Heart left ventricle (tissue), 16 donors: ENCODE results near the gene NAA25. TPM values are rescaled to one million over a fixed set of nuclear protein-coding genes. Genes with fewer than 3 reads are reported as not detected.
A peak's percentile ranks its signal among the peaks of the same experiment; 100 is the strongest.

Experiments
- ATAC-seq, 4 donors: fragments of 200-7000 bp; cut with Tn5 transposase; one replicate each; pipeline ENCODE4 v1.9.1; 2020 to 2022; ENCODE audit warnings: moderate library complexity in 4 of 4, mild to moderate bottlenecking in 3 of 4, moderate number of reproducible peaks in 1 of 4
- DNase-seq, 5 donors: peaks; one replicate each; pipeline ENCODE4 v3.0.0-alpha.2; 2020
- H3K27ac ChIP-seq, 12 donors: fragments of 200-600 bp; sonication (generic) in 4 of 12; one replicate each; pipeline versions ENCODE4 v1.5.0 to v1.8.0; 2016 to 2022; ENCODE audit warnings: mild to moderate bottlenecking in 2 of 12
- H3K27me3 ChIP-seq, 9 donors: fragments of 200-600 bp; sonication (generic) in 2 of 9; one replicate each; pipeline versions ENCODE4 v1.5.1 to v1.8.0; 2016 to 2022; ENCODE audit warnings: mild to moderate bottlenecking in 3 of 9
- H3K36me3 ChIP-seq, 9 donors: fragments of 200-600 bp; sonication (generic) in 2 of 9; one replicate each; pipeline versions ENCODE4 v1.5.0 to v1.8.0; 2018 to 2022; ENCODE audit warnings: mild to moderate bottlenecking in 2 of 9
- H3K4me1 ChIP-seq, 12 donors: fragments of 200-600 bp; sonication (generic) in 4 of 12; one replicate each; pipeline versions ENCODE4 v1.5.0 to v1.8.0; 2016 to 2022; ENCODE audit warnings: mild to moderate bottlenecking in 3 of 12
- H3K4me3 ChIP-seq, 12 donors: fragments of 200-600 bp; sonication (generic) in 4 of 12; one replicate each; pipeline versions ENCODE4 v1.5.0 to v1.8.0; 2017 to 2022; ENCODE audit warnings: mild to moderate bottlenecking in 9 of 12, moderate library complexity in 4 of 12
- H3K9me3 ChIP-seq, 12 donors: fragments of 200-600 bp; sonication (generic) in 4 of 12; one replicate each; pipeline versions ENCODE4 v1.5.0 to v1.8.0; 2016 to 2022; ENCODE audit warnings: mild to moderate bottlenecking in 1 of 12
- CTCF ChIP-seq, 12 donors: fragments of 200-600 bp; sonication (generic) in 4 of 12; IDR thresholded peaks; one replicate each; pipeline versions ENCODE4 v1.5.0 to v1.8.0; 2018 to 2022; ENCODE audit warnings: antibody characterized with exemption in 12 of 12, mild to moderate bottlenecking in 5 of 12
- POLR2A ChIP-seq, 2 donors: fragments of 450-650 bp; IDR thresholded peaks; one replicate each; pipeline ENCODE4 v1.6.1; 2017; ENCODE audit warnings: antibody characterized with exemption in 2 of 2, mild to moderate bottlenecking in 2 of 2, moderate library complexity in 2 of 2
- WGBS, 4 donors: extraction: QIAGEN DNeasy Blood & Tissue Kit in 2 of 4; methylation state at CpG; one replicate each; pipeline versions ENCODE4 v1.1.5 to v1.1.7; 2013 to 2018; 5-methylcytosine and 5-hydroxymethylcytosine counted together
- intact Hi-C, 10 donors: fragments of 100-400 bp; cut with DNase I; formaldehyde crosslinking; loops; one replicate each; pipeline versions ENCODE4 v1.11.1 to v1.14.2; 2022
- long read RNA-seq, 3 donors: library from polyadenylated mRNA; unstranded; transcript quantifications; one replicate each; pipeline ENCODE4 v2.0.0, GENCODE V29; 2020 to 2021
- polyA plus RNA-seq, 2 donors: library from polyadenylated mRNA; stranded (reverse); fragments of 200-250 nt; gene quantifications; one replicate each; pipeline ENCODE4 v1.2.3, GENCODE V29; 2013
- total RNA-seq, 9 donors: library from RNA; depleted of rRNA in 2 of 9; stranded (reverse); fragments of >200 nt in 2 of 9; fragmentation: NEBNext Ultra II Directional in 3 of 9; extraction: Animal tissue kit (Norgen Biotek cat#: 25700) in 3 of 9; gene quantifications; one replicate each; pipeline versions ENCODE4 v1.1.0 to v1.2.4, GENCODE V29; 2016 to 2023
- donor health status: ischemic (EF 13 %, LVEDD 7.1; RV severe dilation, severe dysfunction).
- donor health status: healthy with polysubstance abuse.
- donor health status: DM: no; HTN: yes; CAD: no.
- donor health status: DM: no; HTN: no; CAD: no.
- donor health status: ischemic (EF 25% LVEDD 6.9; RV normal size, moderate dysfunction).
- donor health status: ischemic (EF 25% LVEDD 5.7; RV mildly dilated, moderate dysfunction).
- donor health status: healthy.
- donor health status: DM: yes; HTN: yes; CAD: no.
- donor health status: ischemic (EF 35%, LVEDD 5.7; RV mildly dilated, moderate dysfunction).
- donor health status: nonischemic (EF 11% LVEDD 7.7; RV severe dilation, severe dysfunction).
- donor health status: DM: yes; HTN: yes; CAD: no.
- donor health status: PGD.
- donor health status: ischemic (EF 29% LVEDD 5.4; RV normal size, mild dysfunction).
- donor health status: nonischemic (EF 23%, LVEDD 6.1; RV moderate dilation, normal function).

NAA25 gene
- total RNA-seq, result 10 to 100 TPM in 8 of 9 donors, 1 to 10 TPM in 1; 9.1 to 25.9 (median 18.5) TPM
- polyA plus RNA-seq, result 1 to 10 TPM; 5.0 to 7.7 TPM
- long read RNA-seq, donor 1, full-length matches to known transcripts, result 1 of 27 reads
- long read RNA-seq, donor 1, partial matches to known transcripts, result 20 of 27 reads
- long read RNA-seq, donor 1, other reads (novel, unspliced or antisense), result 6 of 27 reads
- long read RNA-seq, donor 2, full-length matches to known transcripts, result 4 of 76 reads
- long read RNA-seq, donor 2, partial matches to known transcripts, result 58 of 76 reads
- long read RNA-seq, donor 2, other reads (novel, unspliced or antisense), result 14 of 76 reads
- long read RNA-seq, donor 3, full-length matches to known transcripts, result 1 of 30 reads
- long read RNA-seq, donor 3, partial matches to known transcripts, result 24 of 30 reads
- long read RNA-seq, donor 3, other reads (novel, unspliced or antisense), result 5 of 30 reads

- TF ChIP-seq CTCF (IDR thresholded peaks at IDR 0.05), result no peak
- peak in 1 of 2 donors; percentile 27 for TF ChIP-seq POLR2A (IDR thresholded peaks at IDR 0.05)
- DNase-seq, result peak; percentile 90 to 96 (median 93)
- Histone ChIP-seq H3K9me3 (no peaks in the 10 kb centered on the region), H3K4me3 (peak within 1 kb of the TSS; percentile 48 to 91 (median 78)), H3K27me3 (no peaks in the 10 kb centered on the region), H3K36me3 (peaks cover 0 to 6% (median 0%) of the 10 kb centered on the region in 9 donors), H3K27ac (peak within 1 kb of the TSS; percentile 84 to 99 (median 94)), H3K4me1 (peaks cover 0 to 44% (median 27%) of the 10 kb centered on the region in 12 donors)
- intact Hi-C loops, result no loop called here
- ATAC-seq, result peak; percentile 91 to 96 (median 93)
- WGBS, 4 donors, result 0 to 2% (median 1%) methylated on average over 10 to 74 of the region's 74 CpGs
These were observed at the start of gene NAA25 for GRCh38 chr12:112108202-112109079. NAA25 (minus strand) TSS chr12:112108783; CDS start chr12:112108773, 10 bp downstream.

- DNase-seq, result no peak
- no peak overlapping the region for H3K4me3 ChIP-seq
- ATAC-seq, result no peak
- H3K4me1 ChIP-seq, result no peaks in the 10 kb centered on the region
- 94 to 97% (median 96%) methylated on average over 8 of the region's 8 CpGs for WGBS, 4 donors
- intact Hi-C loops, result no loop called here
- no peaks in the 10 kb centered on the region for H3K27me3 ChIP-seq
- no peak overlapping the region for H3K27ac ChIP-seq
- peaks cover 0 to 22% (median 0%) of the 10 kb centered on the region in 12 donors for H3K9me3 ChIP-seq
- no peak for TF ChIP-seq CTCF (IDR thresholded peaks at IDR 0.05)
- TF ChIP-seq POLR2A (IDR thresholded peaks at IDR 0.05), result no peak
- H3K36me3 ChIP-seq, result peaks cover 0 to 86% (median 64%) of the 10 kb centered on the region in 9 donors
These were observed 45.3 kb upstream of the NAA25 start for GRCh38 chr12:112153893-112154219.

GRCh38 chr12:112153181-112153892, 44.8 kb upstream of the NAA25 start:
- Histone ChIP-seq H3K4me3 (no peak overlapping the region), H3K4me1 (no peaks in the 10 kb centered on the region), H3K27me3 (no peaks in the 10 kb centered on the region), H3K27ac (no peak overlapping the region), H3K36me3 (peaks cover 2 to 86% (median 66%) of the 10 kb centered on the region in 9 donors), H3K9me3 (peaks cover 0 to 17% (median 0%) of the 10 kb centered on the region in 12 donors)
- WGBS, 4 donors, result 84 to 88% (median 86%) methylated on average over 11 of the region's 11 CpGs
- intact Hi-C loops, result no loop called here
- ATAC-seq, result no peak
- no peak for DNase-seq
- no peak for TF ChIP-seq POLR2A (IDR thresholded peaks at IDR 0.05)
- no peak for TF ChIP-seq CTCF (IDR thresholded peaks at IDR 0.05)
